HepG2 (cell line): ENCODE measurements around the gene VDAC1.

ENCODE experiments used
- GABPA ChIP-seq, 2 experiments: IDR thresholded peaks; 2 replicates each; pipeline ENCODE4 v1.6.1; 2011 to 2016; ENCODE audit warnings: low read depth in 2 of 2, low read length in 1 of 2, missing biosample characterization in 1 of 2, missing genetic modification characterization in 1 of 2
- KDM1A ChIP-seq: IDR thresholded peaks from 2 replicates; pipeline ENCODE4 v1.6.1; 2016; ENCODE audit warnings: missing compliant biosample characterization
- MYC ChIP-seq: sonication (generic); formaldehyde crosslinking; IDR thresholded peaks from 2 replicates; pipeline ENCODE4 v1.9.0; 2021; ENCODE audit warnings: missing genetic modification reagents, borderline replicate concordance
- POLR2A ChIP-seq, 2 experiments: IDR thresholded peaks; 2 replicates each; pipeline ENCODE4 v1.6.1; 2011; ENCODE audit warnings: low read depth in 2 of 2, low read length in 2 of 2, mild to moderate bottlenecking in 1 of 2, moderate library complexity in 1 of 2; ENCODE audit not compliant: insufficient read depth in 1 of 2
- RAD21 ChIP-seq: fragments of 450-650 bp; formaldehyde crosslinking; IDR thresholded peaks from 2 replicates; pipeline ENCODE4 v1.5.0; 2020; ENCODE audit warnings: mild to moderate bottlenecking
- SETDB1 ChIP-seq: sonication (generic); formaldehyde crosslinking; IDR thresholded peaks from 2 replicates; pipeline ENCODE4 v1.5.1; 2020; ENCODE audit warnings: missing genetic modification reagents, mild to moderate bottlenecking, borderline replicate concordance
- TP53 ChIP-seq: sonication (generic); formaldehyde crosslinking; conservative IDR thresholded peaks from 2 replicates; pipeline ENCODE4 v1.4.0; 2020; ENCODE audit warnings: missing genetic modification reagents
- YY1 ChIP-seq: IDR thresholded peaks from 2 replicates; pipeline ENCODE4 v1.6.1; 2011; ENCODE audit warnings: low read length, low read depth, moderate library complexity, mild to moderate bottlenecking; ENCODE audit not compliant: insufficient read depth, insufficient replicate concordance
- ZNF510 ChIP-seq: sonication (generic); formaldehyde crosslinking; IDR thresholded peaks from 2 replicates; pipeline ENCODE4 v1.4.0; 2020; ENCODE audit warnings: low read depth, mild to moderate bottlenecking, missing genetic modification reagents
- ZNF670 ChIP-seq: sonication (generic); formaldehyde crosslinking; IDR thresholded peaks from 2 replicates; pipeline ENCODE4 v1.8.0; 2022; ENCODE audit warnings: mild to moderate bottlenecking, missing genetic modification reagents, borderline replicate concordance
- ZNF713 ChIP-seq: sonication (generic); formaldehyde crosslinking; IDR thresholded peaks from 2 replicates; pipeline ENCODE4 v1.4.0; 2020; ENCODE audit warnings: mild to moderate bottlenecking, missing genetic modification reagents
- TF ChIP-seq, protein P1 (sequence below): sonication (generic); formaldehyde crosslinking; IDR thresholded peaks from 2 replicates; pipeline ENCODE4 v1.5.0; 2020; ENCODE audit warnings: mild to moderate bottlenecking, missing genetic modification reagents, moderate library complexity
- TF ChIP-seq, protein P2 (sequence below): sonication (generic); formaldehyde crosslinking; IDR thresholded peaks from 2 replicates; pipeline ENCODE4 v1.4.0; 2020; ENCODE audit warnings: missing genetic modification reagents

DNA sequence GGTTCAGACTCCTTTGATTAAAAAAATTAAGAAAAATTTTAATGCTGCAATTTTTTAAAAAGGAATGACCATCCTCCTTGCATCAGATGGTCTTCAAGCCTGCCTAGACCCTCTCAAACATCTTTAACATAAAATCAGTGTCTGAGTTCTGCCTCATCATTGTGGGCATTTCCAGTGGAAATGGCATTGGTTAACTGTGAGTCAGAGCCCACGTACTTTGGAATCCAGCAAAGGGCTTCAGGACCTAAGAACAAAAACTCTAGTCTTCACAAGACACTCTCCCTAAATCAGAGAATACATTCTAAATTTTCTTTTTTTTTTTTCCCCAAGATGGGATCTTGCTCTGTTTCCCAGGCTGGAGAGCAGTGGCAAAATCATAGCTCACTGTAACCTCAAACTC lies 26.9 kb downstream of the VDAC1 start:
- TF ChIP-seq ZNF713 (CRISPR knock-in tag), result no peak
- no peak for TF ChIP-seq KDM1A (CRISPR knock-in tag)
- no peak for TF ChIP-seq ZNF510
- TF ChIP-seq MYC (CRISPR knock-in tag), result no peak
- TF ChIP-seq, protein P1, sequence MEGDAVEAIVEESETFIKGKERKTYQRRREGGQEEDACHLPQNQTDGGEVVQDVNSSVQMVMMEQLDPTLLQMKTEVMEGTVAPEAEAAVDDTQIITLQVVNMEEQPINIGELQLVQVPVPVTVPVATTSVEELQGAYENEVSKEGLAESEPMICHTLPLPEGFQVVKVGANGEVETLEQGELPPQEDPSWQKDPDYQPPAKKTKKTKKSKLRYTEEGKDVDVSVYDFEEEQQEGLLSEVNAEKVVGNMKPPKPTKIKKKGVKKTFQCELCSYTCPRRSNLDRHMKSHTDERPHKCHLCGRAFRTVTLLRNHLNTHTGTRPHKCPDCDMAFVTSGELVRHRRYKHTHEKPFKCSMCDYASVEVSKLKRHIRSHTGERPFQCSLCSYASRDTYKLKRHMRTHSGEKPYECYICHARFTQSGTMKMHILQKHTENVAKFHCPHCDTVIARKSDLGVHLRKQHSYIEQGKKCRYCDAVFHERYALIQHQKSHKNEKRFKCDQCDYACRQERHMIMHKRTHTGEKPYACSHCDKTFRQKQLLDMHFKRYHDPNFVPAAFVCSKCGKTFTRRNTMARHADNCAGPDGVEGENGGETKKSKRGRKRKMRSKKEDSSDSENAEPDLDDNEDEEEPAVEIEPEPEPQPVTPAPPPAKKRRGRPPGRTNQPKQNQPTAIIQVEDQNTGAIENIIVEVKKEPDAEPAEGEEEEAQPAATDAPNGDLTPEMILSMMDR, result no peak
- no peak for TF ChIP-seq SETDB1
- no peak for TF ChIP-seq RAD21 (CRISPR knock-in tag)
- no peak for TF ChIP-seq POLR2A (IDR thresholded peaks at IDR 0.05; ENCODE audit: insufficient read depth in 1 of 2, low read depth in 2 of 2, low read length in 2 of 2)
- TF ChIP-seq, protein P2, sequence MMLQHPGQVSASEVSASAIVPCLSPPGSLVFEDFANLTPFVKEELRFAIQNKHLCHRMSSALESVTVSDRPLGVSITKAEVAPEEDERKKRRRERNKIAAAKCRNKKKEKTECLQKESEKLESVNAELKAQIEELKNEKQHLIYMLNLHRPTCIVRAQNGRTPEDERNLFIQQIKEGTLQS (CRISPR knock-in tag), result no peak
- no peak for TF ChIP-seq GABPA (IDR thresholded peaks at IDR 0.05; ENCODE audit: low read depth, low read length)
- no peak for TF ChIP-seq GABPA (CRISPR knock-in tag; IDR thresholded peaks at IDR 0.05; ENCODE audit: low read depth)
- no peak for TF ChIP-seq TP53
- no peak for TF ChIP-seq YY1
- TF ChIP-seq ZNF670 (CRISPR knock-in tag), result no peak
